Measurements from ENCODE around the gene ASB5. TPM values are rescaled to one million over a fixed set of nuclear protein-coding genes. Genes with fewer than 3 reads are reported as not detected.

The ASB5 gene
- total and polyA plus RNA-seq, 9 of the 15 experiments (the other 6 are each of a cell fraction or from before 2014, with no cell fraction given), result not detected

DNA sequence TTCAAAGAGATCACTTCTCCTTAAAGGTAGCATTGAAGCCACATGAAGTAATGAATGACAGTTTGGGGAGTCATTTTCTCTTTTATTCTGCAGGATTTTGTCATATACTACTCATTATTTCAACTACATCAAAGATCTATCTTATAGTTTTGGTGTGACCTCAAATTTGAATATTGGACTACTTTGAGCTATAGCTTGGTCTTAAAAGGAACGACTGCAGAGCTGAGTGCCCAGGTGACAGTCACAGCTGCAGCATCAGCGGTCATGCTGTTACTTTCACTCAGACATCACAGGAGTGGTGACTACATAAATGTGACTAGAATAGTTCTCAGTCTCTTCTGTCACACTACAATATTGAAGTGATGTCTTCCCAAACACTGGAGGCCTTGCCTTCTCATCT is 40.0 kb upstream of the ASB5 start:
- TF ChIP-seq ADNP (tag; IDR thresholded peaks at IDR 0.05) (no peak), NFYB (IDR thresholded peaks at IDR 0.05; ENCODE audit: extremely low read depth, insufficient read length) (no peak), SAP30 (IDR thresholded peaks at IDR 0.05; ENCODE audit: borderline replicate concordance, insufficient read depth, low read depth, low read length, poor library complexity, severe bottlenecking) (no peak), ZNF583 (CRISPR knock-in tag; IDR thresholded peaks at IDR 0.05) (no peak), ILK (tag; IDR thresholded peaks at IDR 0.05; ENCODE audit: borderline replicate concordance, low read depth) (no peak), TOE1 (IDR thresholded peaks at IDR 0.05; ENCODE audit: borderline replicate concordance) (no peak), TOE1 (CRISPR knock-in tag; IDR thresholded peaks at IDR 0.05; ENCODE audit: borderline replicate concordance, low read depth) (no peak), CCAR2 (IDR thresholded peaks at IDR 0.05; ENCODE audit: low read depth, low read length) (no peak), NCOA1 (IDR thresholded peaks at IDR 0.05; ENCODE audit: low read depth) (no peak)
- TF ChIP-seq, protein P1, sequence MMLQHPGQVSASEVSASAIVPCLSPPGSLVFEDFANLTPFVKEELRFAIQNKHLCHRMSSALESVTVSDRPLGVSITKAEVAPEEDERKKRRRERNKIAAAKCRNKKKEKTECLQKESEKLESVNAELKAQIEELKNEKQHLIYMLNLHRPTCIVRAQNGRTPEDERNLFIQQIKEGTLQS (IDR thresholded peaks at IDR 0.05), result no peak
- TF ChIP-seq, protein P1 (CRISPR knock-in tag; conservative IDR thresholded peaks at IDR 0.05), result no peak
- TF ChIP-seq, protein P2, sequence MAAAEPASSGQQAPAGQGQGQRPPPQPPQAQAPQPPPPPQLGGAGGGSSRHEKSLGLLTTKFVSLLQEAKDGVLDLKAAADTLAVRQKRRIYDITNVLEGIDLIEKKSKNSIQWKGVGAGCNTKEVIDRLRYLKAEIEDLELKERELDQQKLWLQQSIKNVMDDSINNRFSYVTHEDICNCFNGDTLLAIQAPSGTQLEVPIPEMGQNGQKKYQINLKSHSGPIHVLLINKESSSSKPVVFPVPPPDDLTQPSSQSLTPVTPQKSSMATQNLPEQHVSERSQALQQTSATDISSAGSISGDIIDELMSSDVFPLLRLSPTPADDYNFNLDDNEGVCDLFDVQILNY (CRISPR knock-in tag; IDR thresholded peaks at IDR 0.05), result no peak
- Histone ChIP-seq H3K4me2 (ENCODE audit: insufficient read depth, low read length) (no peak overlapping the region), H3K79me2 (ENCODE audit: control insufficient read depth, insufficient read depth, low read length) (no peaks in the 10 kb centered on the region), H3K9me1 (ENCODE audit: control insufficient read depth, insufficient read depth, low read length) (no peaks in the 10 kb centered on the region), H3K9me3 (replicated peaks; ENCODE audit: control insufficient read depth, insufficient read depth, low read depth, low read length) (no peaks in the 10 kb centered on the region), H3K4me1 (replicated peaks in 1 of 2; ENCODE audit: control insufficient read depth in 2 of 2, insufficient read depth in 2 of 2, low read length in 2 of 2) (no peaks in the 10 kb centered on the region; a peak in 1 of 5 replicates), H3K27me3 (ENCODE audit: control insufficient read depth in 2 of 2, insufficient read depth in 2 of 2, low read length in 2 of 2) (no peaks in the 10 kb centered on the region), H4K20me1 (replicated peaks; ENCODE audit: control insufficient read depth, insufficient read depth, low read length) (no peaks in the 10 kb centered on the region), H3K27ac (ENCODE audit: extremely low read depth, low read depth, low read length) (no peak overlapping the region), H3K36me3 (ENCODE audit: control insufficient read depth, insufficient read depth, low read length) (no peaks in the 10 kb centered on the region), H2AFZ (ENCODE audit: low read depth, low read length) (no peak overlapping the region), H3K4me3 (no peak overlapping the region), H3K9ac (ENCODE audit: insufficient read depth in 1 of 2, low read depth in 2 of 2, low read length in 2 of 2) (no peak overlapping the region)
- intact Hi-C loops (cut with micrococcal nuclease) (no loop called here), in situ Hi-C loops (cut with MboI) (no loop called here)
- DNase-seq (ENCODE audit: extremely low read depth in 1 of 4, low spot score in 3 of 4) (no peak), FAIRE-seq (no peak), ATAC-seq (no peak)
- BruUV-seq (replicated peaks), result no TSS peak
- ChIA-PET POLR2A (interaction anchor here (0.8 kb wide), 1 partner anchor 10 kb away, joined by 5 read pairs; no protein-coding TSS in a partner anchor), CTCF (ENCODE audit: low intra/inter-chr PET ratio) (no interaction called here)
- 14% methylated on average over 2 of the region's 2 CpGs for WGBS (ENCODE audit: insufficient coverage, low coverage, missing lambda C conversion rate)
